GM18519 (cell line): ENCODE measurements around the gene ARHGAP42.

Experiments
- ATAC-seq: cut with Tn5 transposase; IDR thresholded peaks from one replicate; pipeline ENCODE4 v1.9.1; 2021; ENCODE audit warnings: mild to moderate bottlenecking, moderate library complexity; ENCODE audit not compliant: unreplicated experiment, low FRiP score

The ARHGAP42 gene

DNA sequence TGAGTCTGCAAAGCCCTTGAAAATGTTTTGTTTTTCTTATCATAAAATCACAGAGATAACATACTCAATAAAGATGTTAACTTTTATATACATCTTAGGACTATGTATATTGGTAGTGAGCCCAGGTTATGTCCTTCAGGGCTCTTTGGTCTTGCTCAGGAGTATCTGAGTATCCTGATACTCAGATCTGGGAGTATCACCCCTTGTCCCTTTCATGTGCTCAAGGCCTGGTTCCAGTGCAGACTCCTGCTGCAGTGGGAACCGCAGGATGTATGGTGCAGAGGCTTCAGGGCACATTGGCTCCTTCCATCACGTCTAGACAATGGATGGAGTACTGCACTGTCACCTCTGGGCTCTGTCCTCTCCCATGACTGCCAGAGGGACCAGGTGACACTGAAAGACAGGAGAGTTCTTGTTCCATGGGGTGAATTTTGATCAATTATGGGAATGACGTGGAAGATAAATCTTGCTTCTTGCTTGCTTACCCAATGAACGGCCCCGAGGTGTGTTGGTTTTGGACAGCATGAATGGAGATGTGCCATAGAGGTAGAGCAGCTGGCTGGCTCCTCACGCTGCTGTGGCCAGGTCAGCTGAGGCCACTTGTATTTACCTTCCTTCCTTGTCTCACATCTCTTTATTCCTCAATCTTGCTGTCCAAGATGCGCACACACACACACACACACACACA, 215.5 kb downstream of the ARHGAP42 start:
- no peak for ATAC-seq

DNA sequence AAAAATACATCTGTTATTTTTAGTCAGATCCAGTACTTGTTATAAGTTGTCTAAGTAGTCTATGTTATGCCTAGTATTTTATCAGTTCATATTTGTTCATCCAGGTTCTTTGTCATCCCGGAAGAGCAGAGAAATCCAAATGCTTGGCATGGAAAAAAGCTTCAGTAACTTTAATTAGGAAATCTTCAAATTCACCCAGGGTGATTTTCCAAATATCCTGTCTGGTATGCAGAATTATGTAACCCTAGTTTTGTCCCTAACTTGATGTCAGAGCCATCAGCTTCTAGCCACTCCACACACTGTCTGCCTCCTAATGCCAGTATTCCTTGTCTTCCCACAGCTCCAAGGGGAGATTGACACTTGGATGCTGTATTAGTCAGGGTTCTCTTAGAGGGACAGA, 216.2 kb downstream of the ARHGAP42 start:
- no peak for ATAC-seq

- no peak for ATAC-seq
Measured at GRCh38 chr11:100905684-100906083, 218.6 kb downstream of the ARHGAP42 start.

- peak; percentile 41 for ATAC-seq
Measured at GRCh38 chr11:100908746-100909145, 221.7 kb downstream of the ARHGAP42 start.

- peak; percentile 98 for ATAC-seq
Measured at GRCh38 chr11:100910808-100911207, 223.7 kb downstream of the ARHGAP42 start.

DNA sequence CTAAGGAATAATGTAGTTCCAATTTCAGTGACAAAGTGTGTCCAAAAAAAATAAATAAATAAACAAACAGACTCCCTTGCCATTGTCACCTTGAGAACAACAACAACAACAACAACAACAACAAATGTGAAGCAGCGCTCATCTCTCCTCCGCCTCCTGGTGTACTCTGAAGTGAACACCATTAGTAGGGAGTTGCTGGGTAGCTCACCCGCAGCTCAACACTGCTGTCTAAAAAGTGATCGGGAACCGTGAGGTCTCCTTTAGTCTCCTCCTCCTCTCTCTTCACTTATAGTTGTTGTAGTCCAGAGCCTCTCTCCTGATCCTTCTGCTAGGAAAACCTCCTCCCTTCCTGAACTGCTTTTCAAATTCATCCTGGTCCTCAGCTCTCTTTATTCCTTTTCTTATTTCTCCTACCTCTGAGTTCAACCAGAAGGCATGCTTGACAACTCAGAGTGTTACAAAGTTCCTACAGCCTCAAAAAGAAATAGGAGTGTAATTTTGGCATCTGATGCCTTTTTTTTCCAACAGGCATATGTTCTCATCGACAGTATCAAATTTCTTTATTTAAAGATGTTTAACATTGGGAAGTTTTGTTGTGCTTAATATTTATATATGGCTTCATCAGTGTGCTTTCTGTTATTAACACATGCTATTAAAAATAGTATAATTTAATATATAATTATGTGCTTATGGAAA, 227.5 kb downstream of the ARHGAP42 start:
- ATAC-seq = no peak

DNA sequence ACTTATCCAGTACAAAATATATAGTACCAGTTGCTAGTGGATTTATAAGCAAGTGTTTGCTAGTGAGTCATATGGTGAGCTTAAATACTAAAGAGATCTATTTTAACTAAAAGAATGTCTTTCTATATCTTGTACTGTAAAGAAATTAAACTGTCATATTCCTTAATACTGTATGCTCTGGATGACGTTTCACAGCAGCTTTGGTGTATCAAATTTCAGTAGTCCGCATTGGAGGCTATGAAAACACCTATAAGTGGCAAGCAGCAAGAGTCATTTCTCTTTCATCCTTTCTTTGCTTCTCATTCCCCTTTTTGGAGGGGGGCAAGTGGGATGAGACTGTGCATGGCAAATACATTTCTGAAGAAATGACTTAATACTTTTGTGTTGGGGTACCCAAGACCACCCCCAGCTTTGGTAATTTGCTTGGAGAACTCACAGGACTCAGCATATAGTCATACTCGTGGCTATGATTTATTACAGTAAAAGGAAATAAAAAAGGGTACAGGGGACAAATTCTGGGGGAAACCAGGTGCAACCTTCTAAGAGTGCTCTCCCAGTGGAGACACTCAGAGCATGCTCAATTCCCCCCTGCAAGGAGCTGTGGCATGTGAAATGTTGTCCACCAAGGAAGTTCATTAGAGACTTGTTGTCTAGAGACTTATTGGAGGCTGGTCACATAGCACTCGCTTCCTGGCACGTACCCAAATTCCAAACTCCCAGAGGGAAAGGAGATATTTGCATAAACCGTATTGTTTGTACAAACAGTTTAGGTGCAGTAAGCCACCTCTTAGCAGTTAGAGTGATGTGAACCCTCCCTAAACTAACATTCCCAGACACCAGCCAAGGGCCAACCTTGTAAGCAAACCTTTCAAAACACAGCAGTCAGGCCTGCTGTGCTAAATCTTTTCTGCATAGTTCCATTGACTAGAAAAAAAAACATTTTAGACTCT, 231.7 kb downstream of the ARHGAP42 start:
- no peak for ATAC-seq

- no peak for ATAC-seq
Measured at GRCh38 chr11:100920593-100920992, 233.5 kb downstream of the ARHGAP42 start.

- no peak for ATAC-seq
Measured at GRCh38 chr11:100922121-100922520, 235.0 kb downstream of the ARHGAP42 start.

- no peak for ATAC-seq
Measured at GRCh38 chr11:100923555-100923954, 236.5 kb downstream of the ARHGAP42 start.

DNA sequence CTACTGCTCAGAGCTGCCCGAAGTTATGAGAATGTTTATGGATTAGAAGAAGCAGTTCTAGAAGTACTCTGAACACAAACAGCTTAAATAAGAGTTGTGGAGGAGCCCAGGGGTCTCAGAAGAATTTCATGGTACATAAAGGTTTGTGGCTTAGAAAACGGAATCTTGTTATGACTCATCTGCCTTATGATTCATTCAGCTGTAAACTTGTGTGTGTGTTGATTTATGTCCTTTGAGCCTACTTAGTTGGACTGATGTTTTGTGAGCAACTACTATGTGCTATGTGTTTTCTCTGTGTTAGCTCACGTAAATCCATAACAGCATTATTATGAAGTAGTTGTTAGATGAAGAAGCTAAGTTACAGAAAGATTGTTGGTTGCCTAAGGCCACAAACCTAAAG, 238.8 kb downstream of the ARHGAP42 start:
- peak; percentile 87 for ATAC-seq

DNA sequence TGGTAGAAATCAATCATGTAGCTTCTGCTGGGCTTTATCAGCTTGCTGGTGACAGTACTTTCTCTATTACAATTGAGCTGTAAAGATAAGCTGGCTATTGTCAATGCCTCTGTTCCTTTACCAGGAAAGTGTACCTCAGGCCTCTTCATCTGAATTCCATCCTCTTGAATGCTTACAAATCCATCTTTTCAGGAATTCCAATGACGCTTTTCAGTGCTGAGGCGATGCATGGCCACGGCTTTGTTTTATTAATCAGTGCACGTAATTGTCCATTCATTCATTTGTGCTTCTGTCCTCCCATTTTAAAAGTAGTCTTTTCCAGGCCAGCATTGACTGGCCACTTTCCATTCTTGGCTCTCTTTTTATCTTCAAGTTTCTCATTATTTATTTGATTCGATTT, 240.5 kb downstream of the ARHGAP42 start:
- no peak for ATAC-seq

DNA sequence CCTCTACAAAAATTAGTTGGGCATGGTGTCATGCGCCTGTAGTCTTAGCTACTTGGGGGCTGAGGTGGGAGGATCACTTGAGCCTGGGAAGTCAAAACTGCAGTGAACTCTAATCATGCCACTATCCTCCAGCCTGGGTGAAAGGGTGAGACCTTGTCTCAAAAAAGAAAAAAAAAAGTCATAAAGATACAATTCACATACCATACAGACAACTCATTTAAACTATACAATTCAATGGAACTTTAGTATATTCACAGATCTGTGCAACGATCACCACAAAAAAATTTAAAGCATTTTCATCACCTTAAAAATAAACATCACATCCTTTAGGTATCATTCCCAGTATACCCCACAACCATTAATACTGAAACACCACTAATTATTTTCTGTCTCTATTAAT, 241.3 kb downstream of the ARHGAP42 start:
- no peak for ATAC-seq

DNA sequence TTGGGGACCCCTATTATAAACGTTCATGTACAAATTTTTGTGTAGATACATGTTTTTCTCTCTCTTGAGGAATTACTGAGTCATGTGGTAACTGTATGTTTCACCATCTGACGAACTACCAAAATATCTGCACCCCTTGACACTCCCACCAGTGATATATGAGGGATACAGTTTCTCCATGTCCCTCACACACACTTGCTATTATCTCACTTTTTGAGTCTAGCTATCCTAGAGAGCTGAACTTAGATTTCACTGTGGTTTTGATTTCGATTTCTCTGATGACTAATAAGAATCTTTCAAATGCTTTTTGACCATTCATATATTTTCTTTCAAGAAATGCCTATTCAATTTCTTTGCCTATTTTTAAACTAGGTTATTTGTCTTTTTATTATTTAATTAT, 242.3 kb downstream of the ARHGAP42 start:
- peak; percentile 56 for ATAC-seq

DNA sequence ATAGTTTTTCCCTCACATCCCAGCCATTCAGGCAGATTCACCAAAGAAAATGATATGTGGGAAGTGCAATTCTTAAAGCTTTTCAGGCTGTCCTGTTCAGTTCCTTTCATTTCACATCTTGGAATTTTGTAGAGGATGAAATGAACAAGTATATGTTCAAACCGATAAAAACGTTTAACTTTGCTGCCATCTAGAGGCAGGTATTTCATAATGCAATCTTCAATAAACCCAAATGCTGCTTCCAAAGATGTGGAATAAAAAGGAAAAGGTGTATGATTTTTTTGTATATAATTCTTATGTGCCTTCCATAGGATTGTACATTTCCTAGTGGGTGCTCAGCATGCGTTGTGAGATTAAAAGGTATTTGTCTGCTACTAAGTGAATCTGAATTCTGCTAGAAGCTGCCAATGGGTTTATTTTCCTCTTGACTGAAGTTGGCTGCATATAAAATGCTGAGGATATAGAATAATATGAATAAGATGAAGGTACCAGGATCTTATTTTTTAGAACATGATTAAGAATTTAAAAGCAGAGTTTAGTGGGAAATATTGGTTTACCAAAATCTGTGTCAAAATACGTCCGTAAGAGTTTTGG, 243.2 kb downstream of the ARHGAP42 start:
- no peak for ATAC-seq

GRCh38 chr11:100932474-100933100, 245.5 kb downstream of the ARHGAP42 start:
- peak; percentile 41 for ATAC-seq

- ATAC-seq = no peak
Measured at GRCh38 chr11:100936781-100937180, 249.7 kb downstream of the ARHGAP42 start.

DNA sequence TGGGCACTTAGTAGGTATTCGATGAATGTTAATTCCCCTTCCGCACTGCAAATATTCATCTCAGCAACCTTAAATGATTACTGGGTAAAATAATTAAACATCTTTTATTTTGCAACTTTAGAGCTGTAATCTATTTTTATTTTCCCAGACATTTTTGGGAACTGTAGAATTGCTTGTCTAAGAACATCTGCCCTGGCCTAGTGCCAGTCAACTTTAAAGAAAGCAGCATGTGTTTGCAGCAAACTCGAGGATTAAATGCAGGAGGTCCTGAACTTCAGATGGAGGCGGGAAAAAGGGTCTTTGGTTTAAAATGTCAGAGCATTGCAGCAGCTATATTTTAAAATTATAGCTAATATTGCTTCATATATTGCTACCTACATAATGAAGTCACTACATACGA, 252.5 kb downstream of the ARHGAP42 start:
- ATAC-seq = no peak

- no peak for ATAC-seq
Measured at GRCh38 chr11:100940111-100940510, 253.0 kb downstream of the ARHGAP42 start.

- ATAC-seq = no peak
Measured at GRCh38 chr11:100941033-100941432, 253.9 kb downstream of the ARHGAP42 start.
